ENCODE results near the gene BACH2. TPM values are rescaled to one million over a fixed set of nuclear protein-coding genes. Genes with fewer than 3 reads are reported as not detected.

BACH2 gene
- polyA plus RNA-seq, 1 donor from 2014 or later: 45.5 TPM

DNA sequence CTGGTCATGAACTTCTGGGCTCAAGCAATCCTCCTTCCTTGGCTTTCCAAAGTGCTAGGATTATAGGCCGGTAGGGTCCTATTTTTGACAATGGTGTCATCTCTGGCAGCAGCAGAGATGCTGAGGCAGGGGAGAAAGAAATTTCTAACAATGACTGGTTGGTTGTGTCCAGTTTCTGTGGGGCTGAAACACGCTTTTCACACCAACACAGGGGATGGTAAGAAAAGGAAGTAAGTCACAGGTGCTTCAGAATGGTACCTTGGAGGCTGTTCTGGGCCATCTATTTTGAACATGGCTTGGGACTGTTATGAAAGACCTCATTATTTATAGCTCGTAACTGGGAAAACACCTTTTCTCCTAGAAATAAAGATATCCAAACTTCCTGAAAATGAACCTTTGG, 329.7 kb downstream of the BACH2 start:
- no peaks in the 10 kb centered on the region for H4K20me1 ChIP-seq (ENCODE audit: insufficient read depth)
- H3K27ac ChIP-seq (ENCODE audit: low read length): no peak overlapping the region
- H3K4me2 ChIP-seq (ENCODE audit: low read length): no peak overlapping the region
- no peak overlapping the region for H3K4me3 ChIP-seq (ENCODE audit: low read length)
- no peaks in the 10 kb centered on the region for H3K27me3 ChIP-seq (ENCODE audit: insufficient read depth, low read depth, low read length)
- H3K9me3 ChIP-seq (ENCODE audit: low read length): no peaks in the 10 kb centered on the region
- no peak overlapping the region for H3K9ac ChIP-seq (ENCODE audit: low read length)
- no peaks in the 10 kb centered on the region for H3K9me2 ChIP-seq (ENCODE audit: insufficient read depth, low read length)
- no peaks in the 10 kb centered on the region for H3F3A ChIP-seq (ENCODE audit: insufficient read depth, low read length, poor library complexity, severe bottlenecking)
- no peak overlapping the region for H2AFZ ChIP-seq (ENCODE audit: low read depth, low read length)
- TF ChIP-seq TAF1 (IDR thresholded peaks at IDR 0.05; ENCODE audit: low read depth): no peak
- TF ChIP-seq, protein P1, sequence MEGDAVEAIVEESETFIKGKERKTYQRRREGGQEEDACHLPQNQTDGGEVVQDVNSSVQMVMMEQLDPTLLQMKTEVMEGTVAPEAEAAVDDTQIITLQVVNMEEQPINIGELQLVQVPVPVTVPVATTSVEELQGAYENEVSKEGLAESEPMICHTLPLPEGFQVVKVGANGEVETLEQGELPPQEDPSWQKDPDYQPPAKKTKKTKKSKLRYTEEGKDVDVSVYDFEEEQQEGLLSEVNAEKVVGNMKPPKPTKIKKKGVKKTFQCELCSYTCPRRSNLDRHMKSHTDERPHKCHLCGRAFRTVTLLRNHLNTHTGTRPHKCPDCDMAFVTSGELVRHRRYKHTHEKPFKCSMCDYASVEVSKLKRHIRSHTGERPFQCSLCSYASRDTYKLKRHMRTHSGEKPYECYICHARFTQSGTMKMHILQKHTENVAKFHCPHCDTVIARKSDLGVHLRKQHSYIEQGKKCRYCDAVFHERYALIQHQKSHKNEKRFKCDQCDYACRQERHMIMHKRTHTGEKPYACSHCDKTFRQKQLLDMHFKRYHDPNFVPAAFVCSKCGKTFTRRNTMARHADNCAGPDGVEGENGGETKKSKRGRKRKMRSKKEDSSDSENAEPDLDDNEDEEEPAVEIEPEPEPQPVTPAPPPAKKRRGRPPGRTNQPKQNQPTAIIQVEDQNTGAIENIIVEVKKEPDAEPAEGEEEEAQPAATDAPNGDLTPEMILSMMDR (IDR thresholded peaks at IDR 0.05; ENCODE audit: poor library complexity, severe bottlenecking): no peak
- TF ChIP-seq EP300 (conservative IDR thresholded peaks at IDR 0.05; ENCODE audit: poor library complexity, severe bottlenecking): no peak
- no peaks in the 10 kb centered on the region for H3K36me3 ChIP-seq (ENCODE audit: insufficient read depth, low read length)
- no peaks in the 10 kb centered on the region for H3K79me2 ChIP-seq (replicated peaks; ENCODE audit: insufficient read depth, low read length)

DNA sequence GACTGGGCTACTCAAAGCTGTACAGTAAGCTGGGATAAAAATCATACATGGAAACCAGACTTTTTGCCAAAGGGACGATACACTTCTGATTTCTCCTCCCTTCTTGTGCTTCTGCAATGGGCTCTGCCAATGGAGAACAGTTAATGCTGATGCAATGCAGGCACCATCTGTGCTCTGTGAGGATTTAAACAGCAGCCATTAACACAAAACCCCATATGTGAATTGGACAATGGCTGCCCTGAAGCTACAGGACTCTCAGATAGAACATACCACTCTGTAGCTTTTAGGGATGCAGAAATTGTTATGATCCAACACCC, 330.5 kb downstream of the BACH2 start:
- no peak overlapping the region for H3K4me3 ChIP-seq (ENCODE audit: low read length)
- TF ChIP-seq TAF1 (IDR thresholded peaks at IDR 0.05; ENCODE audit: low read depth) (no peak), SMC3 (conservative IDR thresholded peaks at IDR 0.05; ENCODE audit: poor library complexity) (no peak), REST (IDR thresholded peaks at IDR 0.05; ENCODE audit: borderline replicate concordance) (no peak), EZH2 (IDR thresholded peaks at IDR 0.05; ENCODE audit: borderline replicate concordance, insufficient read depth, low read length, poor library complexity, severe bottlenecking) (no peak), MXI1 (conservative IDR thresholded peaks at IDR 0.05; ENCODE audit: poor library complexity, severe bottlenecking) (no peak), RAD21 (conservative IDR thresholded peaks at IDR 0.05) (no peak), EP300 (conservative IDR thresholded peaks at IDR 0.05; ENCODE audit: poor library complexity, severe bottlenecking) (no peak), POLR2AphosphoS5 (IDR thresholded peaks at IDR 0.05) (no peak)
- TF ChIP-seq, protein P1 (IDR thresholded peaks at IDR 0.05; ENCODE audit: poor library complexity, severe bottlenecking): no peak
- no peak overlapping the region for H2AFZ ChIP-seq (ENCODE audit: low read depth, low read length)
- no peaks in the 10 kb centered on the region for H3F3A ChIP-seq (ENCODE audit: insufficient read depth, low read length, poor library complexity, severe bottlenecking)
- H3K36me3 ChIP-seq (ENCODE audit: insufficient read depth, low read length): no peaks in the 10 kb centered on the region
- H4K20me1 ChIP-seq (ENCODE audit: insufficient read depth): no peaks in the 10 kb centered on the region
- no peaks in the 10 kb centered on the region for H3K79me2 ChIP-seq (replicated peaks; ENCODE audit: insufficient read depth, low read length)
- no peaks in the 10 kb centered on the region for H3K9me3 ChIP-seq (ENCODE audit: low read length)
- no peak overlapping the region for H3K27ac ChIP-seq (ENCODE audit: low read length)
- H3K27me3 ChIP-seq (ENCODE audit: insufficient read depth, low read depth, low read length): no peaks in the 10 kb centered on the region
- H3K9ac ChIP-seq (ENCODE audit: low read length): no peak overlapping the region
- no peak overlapping the region for H3K4me2 ChIP-seq (ENCODE audit: low read length)
- H3K9me2 ChIP-seq (ENCODE audit: insufficient read depth, low read length): no peaks in the 10 kb centered on the region
